MM.1S (cell line): ENCODE measurements around the gene FOXN4.

Source experiments
- DNase-seq: peaks from one replicate; pipeline ENCODE4 v3.0.0-alpha.2; 2015
- H2AFZ ChIP-seq: fragments of 300-600 bp; sonication (generic); 2 replicates; pipeline ENCODE4 v1.6.0; 2016; ENCODE audit warnings: antibody characterized with exemption, low read length
- H3F3A ChIP-seq: fragments of 300-600 bp; sonication (generic); 2 replicates; pipeline ENCODE4 v1.6.1; 2016; ENCODE audit warnings: mild to moderate bottlenecking, antibody characterized with exemption, low read length, moderate library complexity, mixed read lengths; ENCODE audit not compliant: insufficient read depth
- H3K27ac ChIP-seq: fragments of 300-600 bp; sonication (generic); 2 replicates; pipeline ENCODE4 v1.5.1; 2016; ENCODE audit warnings: mild to moderate bottlenecking, low read length
- H3K27me3 ChIP-seq: fragments of 300-600 bp; sonication (generic); replicated peaks from 2 replicates; pipeline ENCODE4 v1.6.0; 2016; ENCODE audit warnings: low read length; ENCODE audit not compliant: insufficient read depth
- H3K36me3 ChIP-seq: fragments of 300-600 bp; sonication (generic); replicated peaks from 2 replicates; pipeline ENCODE4 v1.6.1; 2016; ENCODE audit warnings: mild to moderate bottlenecking, low read length, mixed read lengths; ENCODE audit not compliant: insufficient read depth
- H3K4me1 ChIP-seq: fragments of 300-600 bp; sonication (generic); 2 replicates; pipeline ENCODE4 v1.6.1; 2016; ENCODE audit warnings: low read length, mixed read lengths
- H3K4me2 ChIP-seq: fragments of 300-600 bp; sonication (generic); 2 replicates; pipeline ENCODE4 v1.6.0; 2016; ENCODE audit warnings: low read depth, low read length
- H3K4me3 ChIP-seq: fragments of 300-600 bp; sonication (generic); 2 replicates; pipeline ENCODE4 v1.5.1; 2016; ENCODE audit warnings: low read length, mixed read lengths
- H3K79me2 ChIP-seq: fragments of 300-600 bp; sonication (generic); 2 replicates; pipeline ENCODE4 v1.6.1; 2016; ENCODE audit warnings: mixed run types, low read length, mixed read lengths
- H3K9ac ChIP-seq: fragments of 300-600 bp; sonication (generic); 2 replicates; pipeline ENCODE4 v1.6.1; 2016; ENCODE audit warnings: low read length, mixed read lengths
- H3K9me2 ChIP-seq: fragments of 300-600 bp; sonication (generic); replicated peaks from 2 replicates; pipeline ENCODE4 v1.6.1; 2016; ENCODE audit warnings: mild to moderate bottlenecking, low read length, mixed read lengths; ENCODE audit not compliant: insufficient read depth
- H3K9me3 ChIP-seq: fragments of 300-600 bp; sonication (generic); replicated peaks from 2 replicates; pipeline ENCODE4 v1.6.1; 2016; ENCODE audit warnings: mild to moderate bottlenecking, low read length, mixed read lengths; ENCODE audit not compliant: insufficient read depth
- H4K20me1 ChIP-seq: fragments of 300-600 bp; sonication (generic); 2 replicates; pipeline ENCODE4 v1.6.1; 2016; ENCODE audit warnings: mild to moderate bottlenecking, low read length, moderate library complexity, mixed read lengths; ENCODE audit not compliant: insufficient read depth
- CTCF ChIP-seq: fragments of 300-600 bp; sonication (generic); IDR thresholded peaks from 2 replicates; pipeline ENCODE4 v1.5.1; 2016; ENCODE audit warnings: antibody characterized with exemption, low read length, mixed read lengths
- EZH2 ChIP-seq: fragments of 300-600 bp; sonication (generic); optimal IDR thresholded peaks from 2 replicates; pipeline ENCODE3; 2017; ENCODE audit warnings: low read depth, mild to moderate bottlenecking, antibody characterized with exemption, low read length, mixed read lengths
- EZH2phosphoT487 ChIP-seq: fragments of 300-600 bp; sonication (generic); IDR thresholded peaks from 2 replicates; pipeline ENCODE4 v1.6.1; 2018; ENCODE audit warnings: antibody characterized with exemption, low read length

FOXN4 gene

GRCh38 chr12:109271418-109271817, 37.7 kb downstream of the FOXN4 start:
- H3K9me3 ChIP-seq: no peaks in the 10 kb centered on the region
- H3K4me2 ChIP-seq: no peak overlapping the region
- no peaks in the 10 kb centered on the region for H3K27me3 ChIP-seq
- no peaks in the 10 kb centered on the region for H3K9me2 ChIP-seq
- no peak for DNase-seq
- H2AFZ ChIP-seq: no peak overlapping the region
- no peak overlapping the region for H3K4me3 ChIP-seq
- H3K36me3 ChIP-seq: no peaks in the 10 kb centered on the region
- H3K79me2 ChIP-seq: no peaks in the 10 kb centered on the region
- no peak overlapping the region for H3K9ac ChIP-seq
- no peaks in the 10 kb centered on the region for H4K20me1 ChIP-seq
- no peak for TF ChIP-seq EZH2
- TF ChIP-seq EZH2phosphoT487: no peak
- TF ChIP-seq CTCF: no peak
- H3F3A ChIP-seq: no peaks in the 10 kb centered on the region
- no peak overlapping the region for H3K27ac ChIP-seq
- H3K4me1 ChIP-seq: no peaks in the 10 kb centered on the region

- H3K4me1 ChIP-seq: no peaks in the 10 kb centered on the region
- H4K20me1 ChIP-seq: no peaks in the 10 kb centered on the region
- TF ChIP-seq EZH2: no peak
- no peak for TF ChIP-seq CTCF
- no peak for TF ChIP-seq EZH2phosphoT487
- H3F3A ChIP-seq: no peaks in the 10 kb centered on the region
- no peak overlapping the region for H3K27ac ChIP-seq
- no peak overlapping the region for H3K4me3 ChIP-seq
- no peak overlapping the region for H2AFZ ChIP-seq
- H3K9me2 ChIP-seq: no peaks in the 10 kb centered on the region
- H3K36me3 ChIP-seq: no peaks in the 10 kb centered on the region
- H3K9me3 ChIP-seq: no peaks in the 10 kb centered on the region
- no peaks in the 10 kb centered on the region for H3K79me2 ChIP-seq
- DNase-seq: no peak
- H3K9ac ChIP-seq: no peak overlapping the region
- H3K27me3 ChIP-seq: no peaks in the 10 kb centered on the region
- H3K4me2 ChIP-seq: no peak overlapping the region
These were observed 38.6 kb downstream of the FOXN4 start for GRCh38 chr12:109270494-109270893.

DNA sequence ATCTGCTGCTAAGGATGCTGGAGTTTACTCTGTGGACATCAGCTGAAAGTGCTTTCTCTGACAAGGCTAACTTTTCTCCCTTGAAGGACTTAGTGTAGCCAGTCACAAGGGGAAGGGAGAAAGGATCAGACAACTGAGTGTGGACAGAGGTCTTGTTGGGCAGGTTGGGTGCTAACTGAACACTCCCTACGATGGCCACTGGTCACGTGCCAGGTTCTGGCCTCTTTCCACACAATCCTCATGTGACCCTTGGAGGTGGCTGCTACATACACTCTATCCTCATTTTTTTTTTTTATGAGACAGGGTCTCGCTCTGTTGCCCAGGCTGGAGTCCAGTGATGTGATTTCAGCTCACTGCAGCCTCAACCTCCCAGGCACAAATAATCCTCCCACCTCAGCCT, 39.7 kb downstream of the FOXN4 start:
- Histone ChIP-seq H3K27me3 (no peaks in the 10 kb centered on the region), H3K36me3 (no peaks in the 10 kb centered on the region), H3F3A (no peaks in the 10 kb centered on the region), H3K9me3 (no peaks in the 10 kb centered on the region), H2AFZ (no peak overlapping the region), H3K4me2 (no peak overlapping the region), H4K20me1 (no peaks in the 10 kb centered on the region), H3K4me1 (no peaks in the 10 kb centered on the region), H3K27ac (no peak overlapping the region), H3K9me2 (no peaks in the 10 kb centered on the region), H3K79me2 (no peaks in the 10 kb centered on the region), H3K4me3 (no peak overlapping the region), H3K9ac (no peak overlapping the region)
- no peak for DNase-seq
- TF ChIP-seq EZH2: no peak
- TF ChIP-seq CTCF: no peak
- no peak for TF ChIP-seq EZH2phosphoT487
